Measurements from ENCODE around the gene CLDN6. TPM values are rescaled to one million over a fixed set of nuclear protein-coding genes. Genes with fewer than 3 reads are reported as not detected.
A peak's percentile ranks its signal among the peaks of the same experiment; 100 is the strongest.

CLDN6 gene
- total RNA-seq, 1 experiment from 2014 or later = not detected

GRCh38 chr16:3042376-3042775 is 24.4 kb upstream of the CLDN6 start:
- no peaks in the 10 kb centered on the region for H3K36me3 ChIP-seq
- peaks cover 16% of the 10 kb centered on the region for H3K27me3 ChIP-seq
- no peak overlapping the region for H3K4me3 ChIP-seq
- no peaks in the 10 kb centered on the region for H3K4me1 ChIP-seq
- DNase-seq = no peak
- H3K9me3 ChIP-seq (replicated peaks) = no peaks in the 10 kb centered on the region
- no peak overlapping the region for H3K27ac ChIP-seq

- Histone ChIP-seq H3K36me3 (no peaks in the 10 kb centered on the region), H3K4me1 (no peaks in the 10 kb centered on the region), H3K9me3 (replicated peaks) (no peaks in the 10 kb centered on the region), H3K27ac (no peak overlapping the region), H3K27me3 (peaks cover 36% of the 10 kb centered on the region), H3K4me3 (no peak overlapping the region)
- DNase-seq = no peak
Measured at GRCh38 chr16:3038896-3039295, 20.9 kb upstream of the CLDN6 start.

DNA sequence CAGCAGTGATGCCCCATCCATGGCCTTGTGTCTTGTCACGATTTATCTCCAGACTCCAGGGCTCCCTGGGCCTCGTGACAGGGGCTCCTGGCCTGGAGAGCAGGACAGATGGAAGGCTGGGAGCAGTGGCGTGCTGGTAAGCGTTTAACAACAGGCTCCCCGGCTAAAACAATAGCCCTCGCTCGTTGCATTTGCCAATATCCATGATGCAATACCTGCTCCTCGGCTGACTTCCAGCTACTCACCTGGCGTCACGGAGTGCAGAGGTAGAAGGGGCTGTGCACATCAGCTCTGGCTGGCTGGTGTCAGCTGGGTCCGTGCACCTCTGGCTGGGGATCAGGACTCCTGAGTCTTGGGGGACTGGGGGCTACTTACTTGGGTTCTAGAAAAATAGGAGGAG is 20.3 kb upstream of the CLDN6 start:
- Histone ChIP-seq H3K27me3 (peaks cover 37% of the 10 kb centered on the region), H3K9me3 (replicated peaks) (no peaks in the 10 kb centered on the region), H3K4me1 (no peaks in the 10 kb centered on the region), H3K27ac (no peak overlapping the region), H3K4me3 (no peak overlapping the region), H3K36me3 (no peaks in the 10 kb centered on the region)
- no peak for DNase-seq

DNA sequence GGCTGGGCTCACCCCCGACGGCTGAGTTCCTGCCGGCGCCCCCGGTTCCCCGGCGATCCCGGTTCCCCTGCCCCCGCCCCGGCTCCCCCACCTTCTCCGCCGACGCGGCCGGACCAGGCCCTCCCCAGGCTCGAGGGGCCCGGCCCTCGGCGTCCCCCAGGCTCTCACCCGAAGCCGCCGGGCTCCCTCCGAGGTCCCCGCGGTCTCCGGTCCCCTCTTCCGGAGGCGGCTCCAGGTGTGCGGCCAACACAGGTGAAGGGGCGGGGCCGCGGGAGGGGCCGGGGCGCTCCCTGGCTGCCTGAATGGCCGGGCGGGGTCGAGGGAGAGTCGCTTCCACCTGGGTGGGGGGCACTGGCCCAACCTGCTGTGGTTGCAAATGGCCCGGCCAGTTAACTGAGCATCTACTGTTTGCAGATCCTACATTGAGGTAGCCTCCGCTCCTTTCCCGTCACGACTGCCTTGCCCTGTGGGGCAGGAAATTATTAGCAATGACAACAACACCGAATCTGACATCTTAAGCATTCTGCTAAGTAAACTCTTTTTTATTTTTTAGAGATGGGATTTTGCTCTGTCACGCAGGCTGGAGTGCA is 18.8 kb upstream of the CLDN6 start, which contains the start of gene BICDL2:
BICDL2 (minus strand) TSS at position 219 of the 590 bp plus-strand sequence. CDS start 1,448 bp downstream, outside the sequence.
- DNase-seq = no peak
- no peak within 1 kb of the TSS for H3K27ac ChIP-seq
- peaks cover 43% of the 10 kb centered on the region for H3K27me3 ChIP-seq
- peaks cover 2% of the 10 kb centered on the region; the same call in 1 of the 2 replicates for H3K4me1 ChIP-seq
- H3K36me3 ChIP-seq = no peaks in the 10 kb centered on the region
- no peaks in the 10 kb centered on the region for H3K9me3 ChIP-seq (replicated peaks)
- H3K4me3 ChIP-seq = no peak within 1 kb of the TSS

DNA sequence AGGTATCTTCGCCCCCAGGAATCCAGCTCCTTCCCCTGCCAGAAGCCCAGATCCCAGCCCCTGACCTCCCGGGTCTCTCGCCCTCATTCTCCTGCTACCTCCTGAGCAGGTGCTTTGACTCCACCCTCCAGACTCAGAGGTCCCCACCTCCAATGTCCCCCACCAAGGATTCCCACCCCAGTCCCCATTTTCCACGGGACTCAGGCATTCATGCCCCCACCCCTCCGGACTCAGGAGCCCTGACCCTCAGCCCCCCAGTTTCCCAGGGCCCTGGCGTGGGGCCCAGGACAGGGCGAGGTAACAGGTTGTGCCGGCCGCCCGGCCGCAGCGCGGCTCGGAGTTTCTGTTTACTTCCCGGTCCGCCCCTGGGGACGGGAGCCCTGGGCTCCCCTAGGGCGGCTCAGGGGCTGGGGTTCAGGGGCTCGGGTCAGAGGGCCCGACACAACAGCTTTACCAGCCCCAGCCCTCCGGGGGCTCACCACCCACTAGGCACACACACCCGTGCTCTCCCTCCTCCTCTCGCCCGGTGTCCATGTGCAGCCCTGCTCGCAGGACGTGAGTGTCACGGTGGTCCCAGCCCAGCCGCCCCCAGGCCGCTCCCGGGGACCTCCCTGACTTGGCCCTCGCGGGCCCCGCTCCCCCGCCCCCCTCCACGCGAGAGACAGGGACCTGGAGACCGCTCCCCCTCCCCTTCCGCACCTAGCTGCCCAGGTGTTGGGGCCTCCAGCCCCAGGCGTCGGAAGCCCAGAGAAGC is 18.2 kb upstream of the CLDN6 start:
- H3K9me3 ChIP-seq (replicated peaks) = no peaks in the 10 kb centered on the region
- H3K4me1 ChIP-seq = peaks cover 8% of the 10 kb centered on the region
- no peak overlapping the region for H3K4me3 ChIP-seq
- no peaks in the 10 kb centered on the region for H3K36me3 ChIP-seq
- H3K27me3 ChIP-seq = peaks cover 47% of the 10 kb centered on the region
- no peak for DNase-seq
- H3K27ac ChIP-seq = no peak overlapping the region

GRCh38 chr16:3035289-3035971 is 17.4 kb upstream of the CLDN6 start:
- H3K9me3 ChIP-seq (replicated peaks) = no peaks in the 10 kb centered on the region
- H3K36me3 ChIP-seq = no peaks in the 10 kb centered on the region
- H3K27ac ChIP-seq = no peak overlapping the region
- H3K4me3 ChIP-seq = no peak overlapping the region
- DNase-seq = no peak
- peaks cover 15% of the 10 kb centered on the region for H3K4me1 ChIP-seq
- peaks cover 45% of the 10 kb centered on the region for H3K27me3 ChIP-seq

- peaks cover 18% of the 10 kb centered on the region for H3K4me1 ChIP-seq
- no peaks in the 10 kb centered on the region for H3K9me3 ChIP-seq (replicated peaks)
- peaks cover 36% of the 10 kb centered on the region for H3K27me3 ChIP-seq
- H3K36me3 ChIP-seq = no peaks in the 10 kb centered on the region
- no peak for DNase-seq
- H3K27ac ChIP-seq = no peak overlapping the region
- no peak overlapping the region for H3K4me3 ChIP-seq
Measured at GRCh38 chr16:3032624-3033023, 14.6 kb upstream of the CLDN6 start.

- Histone ChIP-seq H3K27me3 (peaks cover 21% of the 10 kb centered on the region), H3K4me1 (peaks cover 25% of the 10 kb centered on the region), H3K4me3 (no peak overlapping the region), H3K36me3 (no peaks in the 10 kb centered on the region), H3K27ac (no peak overlapping the region), H3K9me3 (replicated peaks) (no peaks in the 10 kb centered on the region)
- peak; percentile 22 to 25 for DNase-seq
Measured at GRCh38 chr16:3030222-3031212, 12.5 kb upstream of the CLDN6 start.

GRCh38 chr16:3029491-3030221 is 11.7 kb upstream of the CLDN6 start:
- peaks cover 18% of the 10 kb centered on the region for H3K27me3 ChIP-seq
- no peak for DNase-seq
- no peak overlapping the region for H3K4me3 ChIP-seq
- peaks cover 25% of the 10 kb centered on the region for H3K4me1 ChIP-seq
- no peak overlapping the region for H3K27ac ChIP-seq
- H3K36me3 ChIP-seq = no peaks in the 10 kb centered on the region
- H3K9me3 ChIP-seq (replicated peaks) = no peaks in the 10 kb centered on the region

DNA sequence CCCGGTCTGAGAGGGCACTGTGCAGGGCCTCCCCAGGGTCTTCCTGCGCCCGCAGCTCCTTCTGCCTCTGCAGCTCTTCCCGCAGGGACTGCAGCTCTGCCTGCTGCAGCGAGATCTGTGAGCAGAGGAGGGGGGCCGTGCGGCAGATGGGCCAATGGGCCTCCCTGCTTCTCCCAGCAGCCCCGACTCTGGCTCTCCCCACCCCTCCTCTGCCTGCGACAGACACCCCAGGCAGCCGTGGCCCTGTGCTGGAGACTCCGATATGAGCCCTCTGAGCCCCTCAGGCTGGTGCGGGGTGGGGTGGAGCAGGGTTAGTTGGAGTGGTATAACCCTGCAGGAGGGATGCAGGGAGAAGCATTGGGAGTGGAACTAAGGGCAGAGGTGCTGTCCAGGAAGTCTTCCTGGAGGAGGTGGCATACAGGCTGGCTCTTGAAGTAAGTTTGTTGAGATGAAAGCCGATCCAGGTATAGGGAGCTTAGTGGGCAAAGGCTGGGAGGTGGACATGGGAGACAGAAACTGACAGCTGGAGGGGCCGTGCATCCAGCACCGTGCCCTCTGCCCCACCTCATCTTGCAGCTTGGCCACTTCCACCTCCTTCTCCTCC is 10.8 kb upstream of the CLDN6 start:
- H3K27ac ChIP-seq = no peak overlapping the region
- DNase-seq = no peak
- H3K4me3 ChIP-seq = no peak overlapping the region
- H3K4me1 ChIP-seq = peaks cover 25% of the 10 kb centered on the region
- H3K27me3 ChIP-seq = peaks cover 11% of the 10 kb centered on the region
- no peaks in the 10 kb centered on the region for H3K9me3 ChIP-seq (replicated peaks)
- H3K36me3 ChIP-seq = no peaks in the 10 kb centered on the region

- Histone ChIP-seq H3K27ac (no peak overlapping the region), H3K4me3 (no peak overlapping the region), H3K4me1 (peaks cover 26% of the 10 kb centered on the region), H3K9me3 (replicated peaks) (no peaks in the 10 kb centered on the region), H3K36me3 (no peaks in the 10 kb centered on the region), H3K27me3 (peaks cover 11% of the 10 kb centered on the region)
- DNase-seq = peak in 1 of 2 experiments; percentile 38
Measured at GRCh38 chr16:3027983-3028715, 10.2 kb upstream of the CLDN6 start.

DNA sequence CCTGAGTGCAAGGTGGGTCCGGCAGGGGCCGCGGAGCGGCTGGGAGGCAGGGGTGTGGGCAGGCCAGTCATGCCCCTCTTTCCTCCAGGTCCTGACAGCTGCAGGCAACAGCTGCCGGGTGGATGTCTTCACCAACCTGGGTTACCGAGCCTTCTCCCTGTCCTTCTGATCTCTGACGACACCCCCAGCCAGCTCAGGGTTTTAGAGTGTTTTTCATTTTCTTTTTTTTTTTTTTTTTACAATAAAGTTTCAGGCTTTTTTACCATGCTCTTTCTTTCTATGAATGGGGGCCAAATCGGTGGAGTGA is 9.5 kb upstream of the CLDN6 start:
- H3K27ac ChIP-seq = peak overlapping the region; percentile 22
- no peak overlapping the region for H3K4me3 ChIP-seq
- no peaks in the 10 kb centered on the region for H3K9me3 ChIP-seq (replicated peaks)
- H3K27me3 ChIP-seq = peaks cover 11% of the 10 kb centered on the region
- peak; percentile 63 to 66 for DNase-seq
- H3K4me1 ChIP-seq = peaks cover 33% of the 10 kb centered on the region
- peaks cover 6% of the 10 kb centered on the region; the same call in 1 of the 2 replicates for H3K36me3 ChIP-seq

Measured in SJCRH30 (cell line).